Nephron progenitor cell (in vitro differentiated cells): ENCODE data around the gene ABCA2.

Experiments
- DNase-seq: peaks from one replicate; pipeline ENCODE4 v3.0.0; 2021
- H3K27ac Mint-ChIP-seq: 2 replicates; pipeline ENCODE4 v1.8.0; 2021; ENCODE audit warnings: mild to moderate bottlenecking, moderate library complexity, mixed read lengths
- H3K27me3 Mint-ChIP-seq: 2 replicates; pipeline ENCODE4 v1.8.0; 2021; ENCODE audit warnings: mild to moderate bottlenecking, low read depth, mixed read lengths; ENCODE audit not compliant: poor library complexity
- H3K36me3 Mint-ChIP-seq: 2 replicates; pipeline ENCODE4 v1.8.0; 2021; ENCODE audit warnings: low read depth, mixed read lengths
- H3K4me1 Mint-ChIP-seq: 2 replicates; pipeline ENCODE4 v1.8.0; 2021; ENCODE audit warnings: mixed read lengths
- H3K4me3 Mint-ChIP-seq: 2 replicates; pipeline ENCODE4 v1.8.0; 2021; ENCODE audit warnings: mild to moderate bottlenecking, moderate library complexity, mixed read lengths
- H3K9me3 Mint-ChIP-seq: 2 replicates; pipeline ENCODE4 v1.8.0; 2021; ENCODE audit warnings: mild to moderate bottlenecking, moderate library complexity, mixed read lengths
- CTCF ChIP-seq: fragments of 200-600 bp; sonication (generic); IDR thresholded peaks from 2 replicates; pipeline ENCODE4 v1.5.0; 2021; ENCODE audit warnings: antibody characterized with exemption

The ABCA2 gene

GRCh38 chr9:136995772-136996311, 32.2 kb downstream of the ABCA2 start:
- no peak overlapping the region for H3K27ac Mint-ChIP-seq
- H3K9me3 Mint-ChIP-seq = peaks cover 9% of the 10 kb centered on the region
- no peak overlapping the region for H3K4me3 Mint-ChIP-seq
- H3K36me3 Mint-ChIP-seq = no peaks in the 10 kb centered on the region
- peaks cover 27% of the 10 kb centered on the region for H3K27me3 Mint-ChIP-seq
- no peak for DNase-seq
- H3K4me1 Mint-ChIP-seq = peaks cover 25% of the 10 kb centered on the region
- TF ChIP-seq CTCF = no peak

- Mint-ChIP-seq H3K9me3 (peaks cover 13% of the 10 kb centered on the region), H3K27me3 (peaks cover 24% of the 10 kb centered on the region), H3K36me3 (no peaks in the 10 kb centered on the region), H3K4me1 (peaks cover 20% of the 10 kb centered on the region), H3K4me3 (no peak overlapping the region), H3K27ac (no peak overlapping the region)
- no peak for DNase-seq
- no peak for TF ChIP-seq CTCF
Observed at GRCh38 chr9:136995362-136995761, 32.7 kb downstream of the ABCA2 start.

- Mint-ChIP-seq H3K4me1 (peaks cover 16% of the 10 kb centered on the region), H3K27ac (no peak overlapping the region), H3K36me3 (no peaks in the 10 kb centered on the region)
Observed at GRCh38 chr9:136994888-136995230, 33.2 kb downstream of the ABCA2 start.

GRCh38 chr9:136994180-136994887, 33.7 kb downstream of the ABCA2 start:
- Mint-ChIP-seq H3K27ac (no peak overlapping the region), H3K36me3 (no peaks in the 10 kb centered on the region), H3K27me3 (peaks cover 28% of the 10 kb centered on the region), H3K4me3 (no peak overlapping the region), H3K9me3 (peaks cover 18% of the 10 kb centered on the region), H3K4me1 (peaks cover 21% of the 10 kb centered on the region)
- DNase-seq = no peak
- TF ChIP-seq CTCF = no peak

More at GRCh38 chr9:136994888-136995230, 33.2 kb downstream of the ABCA2 start:
- H3K4me3 Mint-ChIP-seq = no peak overlapping the region
- H3K9me3 Mint-ChIP-seq = peaks cover 18% of the 10 kb centered on the region
- DNase-seq = no peak
- no peak for TF ChIP-seq CTCF
- peaks cover 23% of the 10 kb centered on the region for H3K27me3 Mint-ChIP-seq

GRCh38 chr9:136992819-136993369, 35.1 kb downstream of the ABCA2 start:
- peaks cover 18% of the 10 kb centered on the region for H3K9me3 Mint-ChIP-seq
- H3K27ac Mint-ChIP-seq = no peak overlapping the region
- peak overlapping the region; percentile 80 for H3K4me3 Mint-ChIP-seq
- no peak for DNase-seq
- TF ChIP-seq CTCF = no peak
- H3K27me3 Mint-ChIP-seq = peaks cover 27% of the 10 kb centered on the region
- H3K4me1 Mint-ChIP-seq = peaks cover 28% of the 10 kb centered on the region
- H3K36me3 Mint-ChIP-seq = no peaks in the 10 kb centered on the region
